GM12878 (cell line): ENCODE measurements around the gene GAREM1. TPM values are rescaled to one million over a fixed set of nuclear protein-coding genes. Genes with fewer than 3 reads are reported as not detected.

ENCODE experiments used
- ATAC-seq: fragments of 200-7000 bp; cut with Tn5 transposase; 3 replicates; pipeline ENCODE4 v1.9.1; 2020; ENCODE audit warnings: mild to moderate bottlenecking, moderate library complexity
- BruUV-seq: library from RNA; stranded (reverse); fragments of 400-500 nt; replicated peaks from 2 replicates; lab custom pipeline; 2021; lab: Mats Ljungman, UMichigan
- CTCF ChIA-PET: fragments of 300-600 bp; sonication (Branson Sonifier 250); formaldehyde crosslinking; extraction: SDS; loops from one replicate; lab custom pipeline; 2021; ENCODE audit warnings: inconsistent platforms; lab: Yijun Ruan, JAX
- POLR2A ChIA-PET: fragments of 350-600 bp; formaldehyde crosslinking; extraction: SDS; loops from one replicate; lab custom pipeline; 2021; ENCODE audit warnings: inconsistent platforms; lab: Charles Lee
- RAD21 ChIA-PET: fragments of 300-600 bp; sonication (Branson Sonifier 250); formaldehyde crosslinking; loops from one replicate; lab custom pipeline; 2023; ENCODE audit warnings: antibody characterized with exemption; ENCODE audit not compliant: unreplicated experiment; lab: Charles Lee
- SMC1A ChIA-PET: fragments of 300-600 bp; sonication (Branson Sonifier 250); formaldehyde crosslinking; loops from one replicate; lab custom pipeline; 2023; ENCODE audit not compliant: unreplicated experiment, uncharacterized antibody; lab: Charles Lee
- DNase-seq: peaks from one replicate; pipeline ENCODE4 v3.0.0-alpha.2; 2011; ENCODE audit warnings: low read depth, low spot score
- FAIRE-seq: peaks from 3 replicates; lab custom pipeline; 2011; peaks lifted over from hg19 to GRCh38; lab: Jason Lieb, UNC
- H2AFZ ChIP-seq: 2 replicates; pipeline ENCODE4 v1.6.0; 2011; ENCODE audit warnings: low read depth, low read length, control low read depth; ENCODE audit not compliant: control insufficient read depth
- H3K27ac ChIP-seq: 2 replicates; pipeline ENCODE4 v1.5.1; 2011; ENCODE audit warnings: control low read depth; ENCODE audit not compliant: control insufficient read depth, insufficient read depth
- H3K27me3 ChIP-seq, 2 experiments: replicated peaks in 1 of 2; 2 replicates each; pipeline versions ENCODE4 v1.6.0 to v1.6.1; 2011; ENCODE audit warnings: low read length in 1 of 2; ENCODE audit not compliant: control insufficient read depth in 2 of 2, insufficient read depth in 2 of 2
- H3K36me3 ChIP-seq, 2 experiments: 2 replicates each; pipeline ENCODE4 v1.5.1; 2011; ENCODE audit warnings: low read length in 1 of 2; ENCODE audit not compliant: control insufficient read depth in 2 of 2, insufficient read depth in 2 of 2
- H3K4me1 ChIP-seq: 2 replicates; pipeline ENCODE4 v1.6.1; 2011; ENCODE audit warnings: mild to moderate bottlenecking, low read length, moderate library complexity, mixed read lengths; ENCODE audit not compliant: control insufficient read depth, insufficient read depth
- H3K4me2 ChIP-seq: 2 replicates; pipeline ENCODE4 v1.6.0; 2011; ENCODE audit warnings: control low read depth; ENCODE audit not compliant: control insufficient read depth, insufficient read depth
- H3K4me3 ChIP-seq: fragments of 200-600 bp; sonication (generic); 2 replicates; pipeline ENCODE4 v1.5.1; 2016
- H3K79me2 ChIP-seq: 2 replicates; pipeline ENCODE4 v1.6.0; 2011; ENCODE audit warnings: low read length; ENCODE audit not compliant: control insufficient read depth, insufficient read depth
- H3K9ac ChIP-seq: 2 replicates; pipeline ENCODE4 v1.8.0; 2011; ENCODE audit warnings: low read length, control low read depth, mixed read lengths; ENCODE audit not compliant: control insufficient read depth, insufficient read depth
- H3K9me3 ChIP-seq: replicated peaks from 3 replicates; pipeline ENCODE4 v1.5.1; 2011; ENCODE audit warnings: mild to moderate bottlenecking, low read length; ENCODE audit not compliant: control insufficient read depth, insufficient read depth
- H4K20me1 ChIP-seq: 2 replicates; pipeline ENCODE4 v1.6.0; 2011; ENCODE audit not compliant: control insufficient read depth, insufficient read depth
- BRCA1 ChIP-seq: IDR thresholded peaks from 2 replicates; pipeline ENCODE4 v1.6.1; 2011; ENCODE audit warnings: low read depth, low read length, improper control_type of control experiment
- HDAC2 ChIP-seq: fragments of 200-600 bp; sonication (generic); IDR thresholded peaks from 2 replicates; pipeline ENCODE4 v1.6.1; 2017
- IKZF1 ChIP-seq: fragments of 450-650 bp; conservative IDR thresholded peaks from 2 replicates; pipeline ENCODE4 v1.6.1; 2017; ENCODE audit warnings: antibody characterized with exemption, mild to moderate bottlenecking
- KLF5 ChIP-seq: fragments of 450-650 bp; IDR thresholded peaks from 2 replicates; pipeline ENCODE4 v1.6.1; 2014; ENCODE audit warnings: mild to moderate bottlenecking; ENCODE audit not compliant: partially characterized antibody
- PAX5 ChIP-seq: IDR thresholded peaks from 2 replicates; pipeline ENCODE4 v1.6.1; 2011; ENCODE audit warnings: low read depth, low read length, borderline replicate concordance
- POLR2AphosphoS2 ChIP-seq: IDR thresholded peaks from 2 replicates; pipeline ENCODE4 v1.6.1; 2011; ENCODE audit warnings: low read depth, mild to moderate bottlenecking, low read length, improper control_type of control experiment, moderate library complexity
- REST ChIP-seq: IDR thresholded peaks from 2 replicates; pipeline ENCODE4 v1.6.1; 2012; ENCODE audit warnings: mild to moderate bottlenecking, low read depth, low read length
- SIN3A ChIP-seq: IDR thresholded peaks from 2 replicates; pipeline ENCODE4 v1.6.1; 2012; ENCODE audit warnings: low read depth, low read length, improper control_type of control experiment
- SRF ChIP-seq, 2 experiments: IDR thresholded peaks; 2 replicates each; pipeline ENCODE4 v1.6.1; 2011; ENCODE audit warnings: low read depth in 2 of 2, low read length in 2 of 2, mild to moderate bottlenecking in 1 of 2, moderate library complexity in 1 of 2
- SUZ12 ChIP-seq: fragments of 200-600 bp; sonication (generic); IDR thresholded peaks from one replicate; pipeline ENCODE4 v1.6.1; 2018; ENCODE audit warnings: antibody characterized with exemption, mild to moderate bottlenecking; ENCODE audit not compliant: unreplicated experiment
- WGBS: methylation state at CpG from one replicate; pipeline ENCODE4 v1.1.6; 2016; ENCODE audit warnings: low lambda C conversion rate; ENCODE audit not compliant: insufficient replicate concordance, insufficient coverage; ENCODE audit errors: missing lambda C conversion rate; 5-methylcytosine and 5-hydroxymethylcytosine counted together
- in situ Hi-C: fragments of 300-500 bp; cut with MboI; formaldehyde crosslinking; loops from 9 replicates; pipeline ENCODE4 v1.14.3; 2018; ENCODE audit warnings: mixed read lengths
- intact Hi-C: fragments of 100-400 bp; cut with micrococcal nuclease; formaldehyde crosslinking; loops from one replicate; pipeline ENCODE4 v1.14.2; 2022; ENCODE audit not compliant: unreplicated experiment
- polyA plus RNA-seq, 11 experiments: library from polyadenylated mRNA; depleted of rRNA in 4 of 11; unstranded in 6 of 11; stranded (reverse) in 5 of 11; fragments of >200 nt; fragmentation: Nextera tagmentation in 4 of 11; fragmentation: Illumina TruSeq in 1 of 11; extraction: Ambion mirVana in 4 of 11; extraction: Trizol in 1 of 11; gene quantifications; 1 replicate in 1 of 11; 2 replicates in 10 of 11; pipeline versions ENCODE4 v1.2.1 to v1.2.3, GENCODE V29; 2011 to 2016; ENCODE audit warnings: inconsistent platforms in 2 of 11, missing spikeins in 2 of 11, low read depth in 1 of 11
- total RNA-seq, 4 experiments: library from RNA; depleted of rRNA in 3 of 4; stranded (reverse); fragments of >200 nt in 3 of 4; fragmentation: Illumina TruSeq in 1 of 4; extraction: Trizol in 1 of 4; gene quantifications; 2 replicates each; pipeline versions ENCODE4 v1.2.1 to v1.2.3, GENCODE V29; 2013 to 2021

GAREM1 gene
- total and polyA plus RNA-seq, 10 of the 15 experiments (the other 5 are each of a cell fraction or from before 2014, with no cell fraction given), result 0.05 to 0.29 (median 0.05) TPM; not detected in 7

GRCh38 chr18:32435631-32436500 lies 34.8 kb downstream of the GAREM1 start:
- Histone ChIP-seq H3K27me3 (peaks cover 0 to 2% of the 10 kb centered on the region in 2 experiments; a peak in 2 of 4 replicates), H4K20me1 (no peaks in the 10 kb centered on the region), H3K27ac (no peak overlapping the region), H3K9ac (no peak overlapping the region), H3K4me3 (no peak overlapping the region), H3K9me3 (no peaks in the 10 kb centered on the region), H2AFZ (no peak overlapping the region), H3K4me2 (no peak overlapping the region), H3K4me1 (no peaks in the 10 kb centered on the region)
- FAIRE-seq, result no peak
- BruUV-seq, result no TSS peak
- in situ Hi-C loops, result no loop called here
- 16% methylated on average over 5 of the region's 5 CpGs for WGBS
- no peak for ATAC-seq
- ChIA-PET SMC1A (interaction anchor here (1.3 kb wide), 1 partner anchor 279 kb away, joined by 5 read pairs; no protein-coding TSS in a partner anchor), POLR2A (no interaction called here), CTCF (interaction anchor here (0.6 to 0.7 kb wide), 2 partner anchors 10 to 278 kb away, joined by 3 read pairs; no protein-coding TSS in a partner anchor)
- intact Hi-C loops, result no loop called here
- TF ChIP-seq KLF5 (no peak), SRF (IDR thresholded peaks at IDR 0.05; ENCODE audit: low read depth in 2 of 2, low read length in 2 of 2) (no peak), SUZ12 (no peak), PAX5 (no peak), POLR2AphosphoS2 (no peak), IKZF1 (no peak), HDAC2 (no peak), BRCA1 (no peak), SIN3A (no peak), REST (no peak)
- TF ChIP-seq, all 136 proteins: peak for 0
- Histone ChIP-seq H3K79me2 (no peaks in the 10 kb centered on the region), H3K36me3 (no peaks in the 10 kb centered on the region)
- no peak for DNase-seq
- RAD21 ChIA-PET, result no interaction called here
